Activated CD4-positive, alpha-beta T cell treated with anti-CD3 and anti-CD28 coated beads for 48 hours (primary cell): Measurements from ENCODE around the gene SLC39A11.
"Not testable (repeated sequence)": the region's sequence is repeated elsewhere in the genome, so short reads cannot be mapped to it uniquely, and the experiment has no call there.

Experiments
- DNase-seq: peaks from one replicate; pipeline ENCODE4 v3.0.0-alpha.2; 2020

SLC39A11 gene

GRCh38 chr17:72811976-72812687 is 280.4 kb downstream of the SLC39A11 start:
- no peak for DNase-seq

GRCh38 chr17:72810991-72811508 is 281.4 kb downstream of the SLC39A11 start:
- no peak for DNase-seq

- DNase-seq, result no peak
Measured at GRCh38 chr17:72806011-72806410, 286.5 kb downstream of the SLC39A11 start.

GRCh38 chr17:72804949-72805707 is 287.4 kb downstream of the SLC39A11 start:
- no peak for DNase-seq

DNA sequence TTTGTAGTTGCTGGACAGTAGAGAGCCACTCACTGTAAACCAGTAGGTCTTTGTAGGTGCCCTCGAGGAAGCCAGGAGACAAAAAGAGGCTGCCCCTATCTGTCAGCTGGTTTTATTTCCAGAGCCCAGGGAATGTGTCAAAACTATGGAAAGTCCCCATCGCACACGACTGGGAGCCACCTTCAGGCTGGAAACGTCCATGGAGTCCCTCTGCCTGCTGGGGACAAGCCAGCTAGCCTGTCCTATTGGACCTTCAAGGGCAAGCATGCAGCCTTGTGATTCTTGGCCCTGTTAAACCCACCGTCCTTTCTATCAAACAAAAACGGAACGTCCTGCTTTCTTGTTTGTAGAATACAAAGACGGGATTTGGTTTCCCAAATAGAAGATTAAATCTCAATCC is 289.8 kb downstream of the SLC39A11 start:
- DNase-seq, result no peak

DNA sequence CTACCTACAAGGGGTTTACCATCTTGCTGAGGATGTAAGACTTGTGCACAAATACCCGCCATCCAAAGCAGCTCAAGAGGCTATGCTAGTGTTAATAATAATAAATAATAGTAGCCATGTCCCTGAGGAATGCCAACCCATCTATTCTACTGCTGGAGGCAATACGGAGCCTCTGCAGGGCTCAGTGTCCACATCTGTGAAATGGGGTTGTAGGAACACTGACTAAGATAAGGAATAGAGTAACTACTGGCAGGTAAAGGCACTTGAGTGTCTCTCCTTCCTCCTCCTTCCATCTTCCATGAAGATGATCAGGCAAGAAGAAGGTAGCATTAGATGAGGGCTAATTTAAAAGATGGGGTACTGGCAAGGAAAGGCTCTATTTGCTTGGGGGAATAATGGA is 295.3 kb downstream of the SLC39A11 start:
- no peak for DNase-seq

GRCh38 chr17:72795941-72796340 is 296.5 kb downstream of the SLC39A11 start:
- DNase-seq, result no peak

GRCh38 chr17:72794152-72794551 is 298.3 kb downstream of the SLC39A11 start:
- DNase-seq, result no peak

GRCh38 chr17:72792771-72793170 is 299.7 kb downstream of the SLC39A11 start:
- DNase-seq, result no peak

DNA sequence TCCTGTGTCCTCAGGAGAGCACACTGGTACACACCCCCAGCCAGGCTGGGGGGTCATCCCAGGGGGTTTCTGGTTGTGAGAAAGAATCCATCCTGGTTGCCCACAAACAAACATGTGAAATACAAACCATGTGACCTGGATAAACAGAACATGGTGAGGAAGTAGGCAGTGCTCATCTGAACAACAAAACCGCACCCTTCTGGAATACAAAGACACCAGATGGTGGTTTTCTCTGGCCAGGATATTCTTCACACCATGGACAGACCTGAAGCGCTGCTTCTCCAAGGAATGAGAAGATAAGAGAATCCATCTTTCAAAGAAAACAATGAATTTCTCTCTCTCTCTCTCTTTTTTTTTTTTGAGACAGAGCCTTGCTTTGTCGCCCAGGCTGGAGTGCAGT is 302.3 kb downstream of the SLC39A11 start:
- no peak for DNase-seq

DNA sequence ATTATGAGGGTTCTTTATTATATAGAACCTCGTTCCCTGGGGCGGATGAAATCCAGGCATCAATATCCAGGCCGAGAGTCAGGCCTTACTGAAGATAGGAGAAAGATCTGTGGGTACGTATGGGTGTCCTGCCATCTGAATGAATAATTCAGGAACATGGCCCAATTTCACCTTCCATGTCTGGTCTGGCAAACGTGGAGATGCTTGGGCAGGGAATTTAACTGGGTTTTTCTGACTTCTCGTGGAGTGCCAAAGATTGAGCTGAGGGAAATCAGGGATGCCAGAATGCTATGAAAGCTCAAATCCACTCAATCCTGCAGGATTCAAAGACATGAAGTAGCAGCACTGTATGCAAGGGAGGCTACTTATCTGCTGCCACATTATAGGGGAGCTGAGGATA is 302.8 kb downstream of the SLC39A11 start:
- no peak for DNase-seq

- DNase-seq, result no peak
Measured at GRCh38 chr17:72788950-72789585, 303.4 kb downstream of the SLC39A11 start.

GRCh38 chr17:72786209-72786608 is 306.3 kb downstream of the SLC39A11 start:
- DNase-seq, result no peak

DNA sequence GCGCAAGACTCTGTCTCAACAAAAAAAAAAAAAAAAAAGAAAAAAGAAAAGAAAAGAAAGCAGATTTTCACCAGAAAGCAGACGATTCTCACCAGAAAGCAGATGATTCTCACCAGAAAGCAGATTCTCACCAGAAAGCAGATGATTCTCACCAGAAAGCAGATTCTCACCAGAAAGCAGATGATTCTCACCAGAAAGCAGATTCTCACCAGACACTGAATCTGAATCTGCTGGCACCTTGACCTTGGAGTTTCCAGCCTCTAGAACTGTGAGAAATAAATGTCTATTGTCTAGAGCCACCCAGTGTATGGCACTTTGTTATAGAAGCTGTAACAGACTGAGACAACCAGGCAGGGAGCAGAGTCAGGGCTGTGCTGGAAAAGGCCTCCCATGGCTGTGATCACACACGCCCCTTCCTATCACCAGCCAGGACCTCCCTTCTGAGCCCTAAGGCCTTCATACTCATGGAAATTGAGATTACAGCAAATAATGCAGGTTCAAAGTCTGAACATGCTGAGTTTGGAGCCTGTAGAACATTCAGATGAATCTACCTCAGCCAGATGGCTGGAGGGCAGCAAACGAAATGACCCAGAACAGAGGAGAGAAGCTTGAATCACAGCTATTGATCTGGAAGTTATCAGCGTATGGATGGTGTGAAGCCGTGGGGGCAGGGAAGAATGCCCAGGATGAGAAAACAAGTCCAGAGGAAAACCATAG is 309.3 kb downstream of the SLC39A11 start:
- DNase-seq, result no peak

DNA sequence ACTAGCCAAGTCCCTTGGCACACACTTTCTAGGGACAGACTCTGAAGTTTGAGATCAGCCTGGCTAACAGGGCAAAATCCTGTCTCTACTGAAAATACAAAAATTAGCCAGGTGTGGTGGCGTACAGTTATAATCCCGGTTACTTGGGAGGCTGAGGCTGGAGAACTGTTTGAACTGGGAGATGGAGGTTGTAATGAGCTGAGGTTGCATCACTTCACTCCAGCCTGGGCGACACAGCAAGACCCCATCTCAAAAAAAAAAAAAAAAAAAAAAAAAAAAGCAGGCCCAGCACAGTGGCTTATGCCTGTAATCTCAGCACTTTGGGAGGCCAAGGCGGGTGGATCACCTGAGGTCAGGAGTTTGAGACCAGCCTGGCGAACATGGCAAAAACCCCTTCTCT is 310.1 kb downstream of the SLC39A11 start:
- DNase-seq, result not testable (repeated sequence)

- DNase-seq, result no peak
Measured at GRCh38 chr17:72778169-72779151, 314.0 kb downstream of the SLC39A11 start.

DNA sequence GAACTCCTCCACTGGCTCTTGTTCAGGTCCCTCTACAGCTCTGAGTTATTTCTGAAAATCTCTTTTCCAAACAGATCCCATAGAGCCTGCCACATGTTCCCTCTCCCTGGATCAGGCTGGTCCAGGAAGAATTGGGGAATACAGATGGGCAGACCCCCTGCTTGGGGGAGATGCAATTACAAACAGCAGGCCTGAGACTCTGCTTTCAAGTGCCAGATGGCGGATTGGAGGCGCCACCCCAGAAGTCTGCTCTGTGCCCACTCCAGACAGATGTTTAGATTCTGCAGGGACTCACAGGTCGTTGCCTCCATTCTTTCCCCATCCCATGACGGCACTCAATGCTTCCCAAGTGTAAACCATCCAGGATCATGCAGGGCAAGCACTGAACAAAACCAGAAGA is 316.6 kb downstream of the SLC39A11 start:
- no peak for DNase-seq

GRCh38 chr17:72775237-72775636 is 317.3 kb downstream of the SLC39A11 start:
- DNase-seq, result no peak

GRCh38 chr17:72774236-72774635 is 318.3 kb downstream of the SLC39A11 start:
- no peak for DNase-seq

GRCh38 chr17:72773225-72773624 is 319.3 kb downstream of the SLC39A11 start:
- DNase-seq, result not testable (repeated sequence)

DNA sequence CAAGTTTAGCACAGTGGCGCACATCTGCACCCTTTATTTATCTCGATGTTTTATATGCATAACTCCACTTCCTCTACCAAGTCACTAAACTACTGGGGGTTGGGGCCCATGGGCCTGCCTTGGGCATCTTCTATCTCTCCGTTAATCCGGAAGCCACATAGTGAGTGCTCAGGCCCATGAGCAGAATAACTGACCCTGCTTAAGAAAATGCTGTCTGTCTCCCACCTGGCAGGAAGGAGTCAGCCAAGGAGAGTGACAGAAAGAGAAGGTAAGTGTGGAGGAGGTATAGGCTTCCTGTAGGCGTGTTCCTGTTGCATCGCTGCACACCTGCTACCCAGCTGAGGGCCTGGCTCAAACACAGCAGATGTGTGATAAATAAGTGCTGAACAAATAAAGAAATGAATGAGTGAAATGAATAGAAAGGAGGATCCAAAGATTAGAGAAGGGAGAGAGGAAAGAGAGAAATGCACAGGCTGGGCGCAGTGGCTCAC is 320.1 kb downstream of the SLC39A11 start:
- no peak for DNase-seq

GRCh38 chr17:72771734-72772133 is 320.8 kb downstream of the SLC39A11 start:
- no peak for DNase-seq
